OCI-LY1 (cell line): Measurements from ENCODE around the gene MDC1.
"Not testable (repeated sequence)": the region's sequence is repeated elsewhere in the genome, so short reads cannot be mapped to it uniquely, and the experiment has no call there.

Source experiments
- EZH2 ChIP-seq: fragments of 200-600 bp; sonication (generic), shearing (Covaris generic); IDR thresholded peaks from 2 replicates; pipeline ENCODE4 v1.8.0; 2017; ENCODE audit warnings: borderline replicate concordance, mixed run types, mild to moderate bottlenecking, antibody characterized with exemption, low read length, moderate library complexity, mixed read lengths
- TF ChIP-seq, protein P1 (sequence below): fragments of 200-600 bp; sonication (generic), shearing (Covaris generic); IDR thresholded peaks from 2 replicates; pipeline ENCODE4 v1.5.1; 2017; ENCODE audit warnings: mild to moderate bottlenecking, antibody characterized with exemption, low read length, moderate library complexity, mixed read lengths

DNA sequence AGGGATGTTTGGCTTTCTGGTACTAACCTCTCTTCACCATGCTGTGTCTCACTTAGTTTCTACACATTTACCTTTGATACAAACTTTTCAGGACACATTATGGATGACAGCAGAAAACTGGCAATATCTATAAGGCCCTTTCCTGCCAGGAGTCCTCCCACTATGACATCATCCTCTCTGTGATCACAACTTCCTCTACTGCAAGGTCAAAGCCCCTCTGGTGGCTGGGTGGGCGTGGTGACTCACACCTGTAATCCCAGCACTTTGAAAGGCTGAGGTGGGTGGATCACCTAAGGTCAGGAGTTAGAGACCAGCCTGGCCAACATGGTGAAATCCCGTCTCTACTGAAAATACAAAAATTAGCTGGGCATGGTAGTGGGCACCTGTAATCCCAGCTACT is 50.8 kb downstream of the MDC1 start:
- TF ChIP-seq, protein P1, sequence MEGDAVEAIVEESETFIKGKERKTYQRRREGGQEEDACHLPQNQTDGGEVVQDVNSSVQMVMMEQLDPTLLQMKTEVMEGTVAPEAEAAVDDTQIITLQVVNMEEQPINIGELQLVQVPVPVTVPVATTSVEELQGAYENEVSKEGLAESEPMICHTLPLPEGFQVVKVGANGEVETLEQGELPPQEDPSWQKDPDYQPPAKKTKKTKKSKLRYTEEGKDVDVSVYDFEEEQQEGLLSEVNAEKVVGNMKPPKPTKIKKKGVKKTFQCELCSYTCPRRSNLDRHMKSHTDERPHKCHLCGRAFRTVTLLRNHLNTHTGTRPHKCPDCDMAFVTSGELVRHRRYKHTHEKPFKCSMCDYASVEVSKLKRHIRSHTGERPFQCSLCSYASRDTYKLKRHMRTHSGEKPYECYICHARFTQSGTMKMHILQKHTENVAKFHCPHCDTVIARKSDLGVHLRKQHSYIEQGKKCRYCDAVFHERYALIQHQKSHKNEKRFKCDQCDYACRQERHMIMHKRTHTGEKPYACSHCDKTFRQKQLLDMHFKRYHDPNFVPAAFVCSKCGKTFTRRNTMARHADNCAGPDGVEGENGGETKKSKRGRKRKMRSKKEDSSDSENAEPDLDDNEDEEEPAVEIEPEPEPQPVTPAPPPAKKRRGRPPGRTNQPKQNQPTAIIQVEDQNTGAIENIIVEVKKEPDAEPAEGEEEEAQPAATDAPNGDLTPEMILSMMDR, result not testable (repeated sequence)
- TF ChIP-seq EZH2, result not testable (repeated sequence)
